ENCODE measurements around the gene PRSS8.
"Not testable (repeated sequence)": the region's sequence is repeated elsewhere in the genome, so short reads cannot be mapped to it uniquely, and the experiment has no call there.

GRCh38 chr16:31150976-31151375, 15.4 kb upstream of the PRSS8 start:
- TF ChIP-seq, protein P1, sequence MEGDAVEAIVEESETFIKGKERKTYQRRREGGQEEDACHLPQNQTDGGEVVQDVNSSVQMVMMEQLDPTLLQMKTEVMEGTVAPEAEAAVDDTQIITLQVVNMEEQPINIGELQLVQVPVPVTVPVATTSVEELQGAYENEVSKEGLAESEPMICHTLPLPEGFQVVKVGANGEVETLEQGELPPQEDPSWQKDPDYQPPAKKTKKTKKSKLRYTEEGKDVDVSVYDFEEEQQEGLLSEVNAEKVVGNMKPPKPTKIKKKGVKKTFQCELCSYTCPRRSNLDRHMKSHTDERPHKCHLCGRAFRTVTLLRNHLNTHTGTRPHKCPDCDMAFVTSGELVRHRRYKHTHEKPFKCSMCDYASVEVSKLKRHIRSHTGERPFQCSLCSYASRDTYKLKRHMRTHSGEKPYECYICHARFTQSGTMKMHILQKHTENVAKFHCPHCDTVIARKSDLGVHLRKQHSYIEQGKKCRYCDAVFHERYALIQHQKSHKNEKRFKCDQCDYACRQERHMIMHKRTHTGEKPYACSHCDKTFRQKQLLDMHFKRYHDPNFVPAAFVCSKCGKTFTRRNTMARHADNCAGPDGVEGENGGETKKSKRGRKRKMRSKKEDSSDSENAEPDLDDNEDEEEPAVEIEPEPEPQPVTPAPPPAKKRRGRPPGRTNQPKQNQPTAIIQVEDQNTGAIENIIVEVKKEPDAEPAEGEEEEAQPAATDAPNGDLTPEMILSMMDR (conservative IDR thresholded peaks at IDR 0.05): not testable (repeated sequence)
- TF ChIP-seq ZFX (IDR thresholded peaks at IDR 0.05): not testable (repeated sequence)

Data from C4-2B (cell line).